ENCODE measurements around the gene GRID2. TPM values are rescaled to one million over a fixed set of nuclear protein-coding genes. Genes with fewer than 3 reads are reported as not detected.

The GRID2 gene
- total RNA-seq, 1 experiment from 2014 or later: not detected

DNA sequence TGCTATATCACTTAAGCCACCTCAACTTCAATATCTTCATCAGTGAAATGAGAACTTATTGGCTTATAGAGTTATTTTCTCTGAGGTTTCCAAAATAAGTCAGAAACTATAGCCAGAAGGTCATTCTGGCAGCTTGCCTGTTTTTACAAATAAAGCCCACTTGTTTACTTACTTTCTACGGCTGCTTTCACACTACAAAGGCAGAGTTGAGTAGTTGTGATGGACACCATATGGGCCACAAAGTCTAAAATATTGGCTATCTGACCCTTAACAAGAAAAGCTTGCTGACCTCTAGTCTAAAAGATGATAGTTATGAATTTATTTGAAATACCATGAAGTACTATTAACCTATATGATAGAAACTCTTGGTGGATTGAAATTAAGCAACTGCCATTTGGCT is 1457.5 kb downstream of the GRID2 start:
- no peak for DNase-seq (ENCODE audit: extremely low read depth, low read depth)

DNA sequence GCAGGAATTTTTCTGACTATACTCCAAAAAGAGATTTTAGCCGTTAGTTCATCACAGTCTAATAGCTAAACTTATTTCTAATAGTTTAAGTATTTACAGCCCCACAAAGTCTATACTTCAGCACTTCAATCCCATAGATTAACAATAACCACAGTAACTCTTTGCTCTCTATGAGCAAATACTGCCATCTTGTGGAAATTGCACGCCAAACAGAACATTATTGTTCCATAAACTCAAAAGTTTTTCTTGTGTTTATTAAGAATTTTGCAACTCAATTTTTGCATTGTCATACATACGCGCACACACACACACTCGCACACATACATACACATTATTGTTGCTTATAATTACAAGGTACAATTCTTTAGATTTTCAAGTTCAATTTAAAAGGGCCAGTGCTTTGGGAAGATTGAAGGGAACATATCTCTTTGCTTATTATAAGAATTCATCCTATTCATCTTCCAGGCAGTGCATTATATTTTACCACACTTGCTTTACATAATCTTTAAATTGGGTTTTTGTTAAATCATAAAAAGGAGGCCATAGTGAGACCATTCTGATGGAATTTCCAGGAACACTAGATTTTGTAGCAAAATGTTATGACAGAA is 1461.0 kb downstream of the GRID2 start:
- DNase-seq (ENCODE audit: extremely low read depth, low read depth): peak; percentile 43

DNA sequence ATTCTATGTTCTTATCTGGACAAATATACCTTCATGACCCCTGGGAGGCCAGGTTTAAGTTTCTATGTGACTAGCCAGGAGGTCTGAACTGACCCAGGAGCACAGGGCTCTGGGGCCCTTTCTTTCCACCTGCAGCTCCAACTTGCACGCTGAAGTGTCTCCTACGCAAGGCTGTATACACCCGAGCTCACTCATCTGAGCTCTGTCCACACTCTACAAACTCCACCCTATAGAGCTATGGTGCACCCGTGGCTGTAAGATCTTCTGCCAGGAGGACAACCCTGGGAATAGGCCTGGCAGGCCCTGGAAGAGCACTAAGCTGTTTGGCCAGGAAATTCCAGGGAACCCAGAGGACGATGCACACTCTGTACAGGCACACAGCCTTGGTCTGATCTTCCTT is 1464.2 kb downstream of the GRID2 start:
- no peak for DNase-seq (ENCODE audit: extremely low read depth, low read depth)

DNA sequence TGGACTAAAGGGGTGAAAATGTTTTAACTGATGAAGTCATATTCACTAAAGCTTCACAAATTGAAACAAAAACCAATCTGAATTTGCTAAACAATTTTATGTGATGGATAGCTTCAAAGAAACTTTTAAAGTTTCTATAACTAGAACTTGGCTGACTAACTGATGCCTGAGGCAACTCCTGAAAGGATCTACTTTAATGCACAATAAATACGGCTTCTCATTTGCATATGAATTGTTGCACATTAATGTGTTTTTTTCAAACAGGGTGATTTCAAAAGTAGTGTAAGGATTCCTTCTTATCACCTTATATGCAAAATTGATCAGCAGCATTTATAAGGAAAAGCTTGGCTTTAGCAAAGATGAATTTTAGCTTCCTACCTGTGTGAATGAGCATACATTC is 1466.4 kb downstream of the GRID2 start:
- DNase-seq (ENCODE audit: extremely low read depth, low read depth): no peak

DNA sequence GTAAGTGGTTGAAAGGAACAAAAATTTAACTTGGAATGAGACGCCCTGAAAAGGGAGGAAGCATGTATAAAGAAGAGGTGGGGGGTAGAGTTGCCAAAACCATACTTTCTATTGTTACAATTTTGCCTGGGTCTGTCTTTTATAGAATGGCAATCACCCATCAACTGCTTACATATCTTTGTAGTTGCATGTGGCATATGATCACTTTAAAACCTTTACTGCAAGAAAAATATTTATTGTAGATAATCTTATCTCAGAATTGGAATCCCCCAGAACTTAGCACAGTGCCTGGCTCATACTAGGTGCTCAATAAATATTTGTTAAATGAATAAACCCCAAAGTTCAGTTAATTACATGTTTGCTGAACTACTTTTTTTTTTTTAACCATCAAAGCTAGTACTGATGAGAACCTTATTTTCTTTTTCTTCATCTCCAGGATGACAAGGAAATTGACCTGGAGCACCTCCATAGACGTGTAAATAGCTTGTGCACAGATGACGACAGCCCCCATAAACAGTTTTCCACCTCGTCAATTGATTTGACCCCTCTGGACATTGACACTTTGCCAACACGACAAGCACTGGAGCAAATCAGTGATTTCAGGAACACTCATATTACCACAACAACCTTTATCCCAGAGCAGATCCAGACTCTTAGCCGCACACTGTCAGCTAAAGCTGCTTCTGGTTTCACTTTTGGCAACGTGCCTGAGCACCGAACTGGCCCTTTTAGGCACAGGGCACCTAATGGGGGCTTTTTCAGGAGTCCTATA is 1468.1 kb downstream of the GRID2 start:
- no peak for DNase-seq (ENCODE audit: extremely low read depth, low read depth)

DNA sequence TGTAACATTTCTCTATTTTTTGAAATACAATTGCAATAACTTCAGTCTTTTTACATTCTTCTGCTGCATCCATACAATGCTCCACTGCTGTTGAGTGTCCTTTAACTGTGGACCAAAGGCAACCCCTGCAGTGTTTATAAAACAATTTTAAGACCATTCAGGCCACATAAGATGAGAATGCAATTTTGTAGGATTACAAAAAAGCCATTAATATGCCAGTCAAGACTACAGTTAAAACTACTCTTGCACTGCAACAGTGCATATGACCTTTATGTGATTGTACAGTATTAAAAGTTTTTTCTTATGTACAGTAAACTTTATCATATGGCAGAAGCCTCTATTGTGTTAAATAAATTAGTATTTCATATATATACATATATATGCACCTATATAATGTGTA is 1469.1 kb downstream of the GRID2 start:
- DNase-seq (ENCODE audit: extremely low read depth, low read depth): no peak

DNA sequence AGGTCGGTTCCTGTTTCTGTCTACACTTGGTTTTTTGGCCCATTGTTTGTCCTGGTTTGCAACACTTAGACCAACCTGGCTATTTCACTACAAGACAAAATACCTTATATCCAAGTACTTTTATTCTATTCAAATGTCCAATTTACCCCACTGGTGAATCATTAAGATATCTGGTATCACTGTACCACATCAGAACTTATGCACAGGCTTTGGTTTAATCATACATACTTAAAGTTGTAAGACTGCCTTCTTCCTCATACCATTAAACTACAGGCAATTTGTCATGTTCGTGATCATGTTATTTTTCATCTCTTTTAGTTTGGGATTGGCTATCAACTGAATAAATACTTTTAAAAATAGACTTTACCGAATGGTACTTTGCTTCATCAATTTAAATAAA is 1471.8 kb downstream of the GRID2 start:
- DNase-seq (ENCODE audit: extremely low read depth, low read depth): no peak

DNA sequence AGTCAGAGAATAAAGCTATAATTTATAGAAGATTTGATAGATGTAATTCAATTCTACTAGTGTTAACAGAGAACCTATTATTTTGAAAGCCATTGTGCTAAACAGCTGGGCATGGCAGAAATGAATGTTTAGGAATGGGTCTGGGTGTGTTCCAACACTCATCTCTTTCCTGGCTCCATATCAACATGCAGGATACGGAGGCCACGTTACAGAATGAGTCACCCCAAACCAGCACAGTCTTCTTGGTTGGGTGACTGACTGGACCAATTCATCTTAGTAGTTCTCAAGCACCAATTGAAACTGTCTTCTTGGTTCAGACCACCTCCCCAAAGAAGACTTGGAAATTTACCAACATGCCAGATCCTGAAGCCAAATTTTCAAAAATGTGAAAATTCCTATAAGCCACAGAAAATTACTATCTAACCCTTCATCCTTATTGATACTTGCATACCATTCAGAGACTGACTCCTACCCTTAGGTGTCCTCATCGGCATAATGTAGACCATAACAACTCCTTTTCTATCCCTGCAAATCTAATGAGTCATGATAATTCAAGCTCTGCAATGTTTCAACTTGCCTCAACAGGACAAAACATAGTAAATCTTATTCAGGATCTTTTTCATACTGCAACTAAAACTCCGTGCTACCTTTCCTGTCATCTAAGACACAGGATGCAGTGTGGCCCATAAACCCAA is 1472.8 kb downstream of the GRID2 start:
- no peak for DNase-seq (ENCODE audit: extremely low read depth, low read depth)

DNA sequence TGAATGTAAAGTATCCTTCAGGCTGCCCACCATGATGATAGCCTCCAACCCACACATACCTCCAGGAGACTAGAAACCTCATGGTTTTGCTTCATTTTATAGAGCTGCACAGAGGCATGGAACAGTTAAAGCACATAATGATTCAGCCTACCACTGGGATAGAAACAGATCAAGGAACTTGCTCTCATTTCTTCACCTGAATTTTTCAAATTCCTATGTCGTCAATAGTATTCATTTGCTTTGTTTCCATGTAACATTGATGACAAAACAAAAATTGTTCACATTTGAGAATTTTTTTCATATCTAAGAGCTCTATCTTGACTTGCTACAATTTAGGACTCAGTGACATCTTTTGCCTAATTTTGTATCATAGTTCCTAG is 1473.3 kb downstream of the GRID2 start:
- DNase-seq (ENCODE audit: extremely low read depth, low read depth): no peak

DNA sequence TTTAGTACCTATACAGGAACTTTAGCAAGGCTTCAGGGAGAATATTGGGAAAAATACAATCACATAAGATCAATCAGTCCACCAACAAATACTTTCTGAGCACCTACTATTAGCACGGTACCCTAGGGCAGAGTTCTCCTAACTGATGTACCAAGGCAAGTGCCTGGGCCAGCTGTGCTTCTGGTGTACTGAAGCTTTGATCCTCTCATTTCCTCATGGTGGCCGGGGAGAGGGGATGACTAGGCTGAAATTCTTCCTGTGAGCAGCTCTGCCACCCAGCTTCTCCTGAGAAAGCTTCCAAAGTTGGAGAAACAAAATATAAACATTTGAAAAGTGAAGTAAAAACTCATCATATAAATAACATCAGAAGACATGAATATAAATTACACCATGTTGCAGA is 1475.5 kb downstream of the GRID2 start:
- DNase-seq (ENCODE audit: extremely low read depth, low read depth): no peak

DNA sequence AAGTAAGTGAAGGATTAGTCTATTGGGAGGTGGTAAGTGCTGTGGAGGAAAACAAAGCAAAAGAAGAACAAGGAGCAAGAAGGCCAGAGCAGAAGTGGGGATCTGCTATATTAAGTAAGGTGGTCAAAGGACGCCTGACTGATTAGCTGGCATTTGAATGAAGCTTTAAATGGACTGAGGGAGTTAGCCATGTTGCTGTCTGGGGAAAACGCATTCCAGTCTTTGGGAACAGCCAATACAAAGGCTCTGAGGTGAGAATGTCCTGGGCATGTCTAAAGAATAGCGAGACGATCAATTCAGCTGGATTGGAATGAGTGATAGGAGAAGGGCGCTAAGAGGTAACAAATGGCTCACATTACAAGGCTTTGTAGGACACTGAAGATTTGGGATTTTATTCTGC is 1476.3 kb downstream of the GRID2 start:
- no peak for DNase-seq (ENCODE audit: extremely low read depth, low read depth)

DNA sequence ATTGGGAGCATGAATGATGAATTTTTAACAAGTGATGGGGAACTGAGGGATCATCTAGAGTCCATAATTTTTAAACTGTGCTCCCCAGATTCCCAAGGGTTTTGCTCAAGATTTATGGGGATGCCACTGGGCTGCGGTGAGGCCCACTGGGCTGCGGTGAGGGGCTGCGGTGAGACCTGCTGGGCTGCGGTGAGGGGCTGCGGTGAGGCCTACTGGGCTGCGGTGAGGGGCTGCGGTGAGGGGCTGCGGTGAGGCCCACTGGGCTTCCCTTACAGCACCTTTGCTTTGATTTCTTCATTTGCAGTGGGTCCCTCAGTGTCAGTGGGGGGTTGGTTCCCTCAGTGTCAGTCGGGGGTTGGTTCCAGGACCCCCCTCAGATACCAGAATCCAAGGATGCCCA is 1477.4 kb downstream of the GRID2 start:
- DNase-seq (ENCODE audit: extremely low read depth, low read depth): no peak

DNA sequence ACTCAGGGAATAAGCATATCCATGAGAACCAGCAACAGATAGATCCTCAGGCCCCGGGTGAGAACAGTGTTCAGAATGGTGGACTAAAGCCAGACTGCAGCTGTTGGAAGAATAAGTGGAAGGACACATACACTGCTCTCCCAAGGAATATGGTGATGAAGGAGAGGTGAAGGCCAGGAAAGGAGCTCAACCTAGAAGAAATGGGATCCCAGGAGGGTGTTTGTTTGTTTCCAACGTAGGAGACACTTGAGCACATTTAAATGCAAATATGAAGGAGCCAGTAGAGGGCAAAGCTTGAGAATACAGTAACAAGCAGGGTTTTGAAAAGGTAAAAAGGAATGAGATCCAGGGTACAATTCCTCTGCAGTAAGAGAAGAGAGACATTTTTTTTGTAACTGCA is 1482.4 kb downstream of the GRID2 start:
- DNase-seq (ENCODE audit: extremely low read depth, low read depth): no peak

DNA sequence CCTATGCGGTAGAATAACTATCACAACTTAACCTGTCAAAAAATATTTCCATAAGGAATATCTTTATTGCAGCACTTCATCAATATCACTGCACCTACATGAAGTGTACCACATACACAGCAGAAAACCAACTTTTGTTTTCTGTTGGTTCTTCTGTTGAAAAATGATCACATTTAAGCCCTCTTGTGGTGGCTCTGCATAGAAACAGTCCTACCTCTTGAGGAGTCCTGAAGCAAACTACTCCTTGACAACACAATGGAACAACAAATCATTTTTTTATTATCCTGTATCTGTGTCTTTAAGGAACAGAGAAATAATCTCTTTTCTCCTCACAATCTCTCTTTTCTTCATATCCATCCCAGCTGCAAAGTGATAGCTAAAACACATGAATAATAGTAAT is 1484.9 kb downstream of the GRID2 start:
- DNase-seq (ENCODE audit: extremely low read depth, low read depth): peak; percentile 12

DNA sequence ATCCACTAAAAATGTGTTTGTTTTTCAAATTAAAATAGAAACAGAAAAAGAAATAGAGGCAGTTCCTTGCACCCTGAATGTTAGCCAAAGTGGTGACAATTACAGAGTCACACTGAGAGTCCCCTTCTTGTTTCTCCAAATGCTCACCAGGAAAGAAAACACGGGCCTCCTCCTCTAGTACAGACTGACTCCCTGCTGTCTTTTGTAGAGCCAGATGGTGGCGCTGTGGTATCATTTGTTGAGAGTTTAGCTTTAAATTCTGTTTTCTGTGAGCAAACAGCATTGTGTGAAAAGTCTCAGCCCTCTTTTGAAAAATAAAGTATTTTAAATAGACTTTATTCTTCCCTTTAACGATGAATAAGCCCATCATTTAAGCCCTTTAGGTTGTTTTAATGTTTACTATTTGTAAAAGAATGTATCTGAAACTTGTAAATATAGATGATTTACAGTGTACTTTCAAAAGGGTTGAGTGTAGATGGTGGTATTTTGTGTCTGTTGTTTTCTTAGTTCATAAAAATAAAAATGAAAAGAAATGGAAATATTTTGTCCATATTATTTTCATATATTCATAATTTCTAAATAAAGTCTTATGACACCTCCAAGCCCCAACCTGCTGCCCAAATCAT is 1487.9 kb downstream of the GRID2 start:
- peak; percentile 46 for DNase-seq (ENCODE audit: extremely low read depth, low read depth)

DNA sequence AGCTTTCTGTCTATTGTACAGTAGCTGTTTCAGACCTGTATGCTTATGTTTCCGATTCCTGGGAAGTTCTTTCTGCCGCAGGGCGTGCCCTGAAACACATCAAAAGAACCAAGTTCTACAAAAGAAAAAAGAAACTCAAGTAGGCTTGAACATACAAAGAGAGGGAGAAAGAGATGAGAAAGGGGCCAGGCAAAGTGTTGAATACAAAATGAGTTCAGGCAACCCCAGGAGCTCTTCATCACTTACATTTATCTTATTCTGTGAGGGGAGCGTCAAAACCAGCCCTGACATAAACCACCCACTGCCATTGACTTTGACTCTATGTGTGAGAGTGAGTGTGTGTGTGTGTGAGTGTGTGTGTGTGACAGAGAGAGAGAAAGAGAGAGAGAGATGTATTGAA is 1498.3 kb downstream of the GRID2 start:
- no peak for DNase-seq (ENCODE audit: extremely low read depth, low read depth)

DNA sequence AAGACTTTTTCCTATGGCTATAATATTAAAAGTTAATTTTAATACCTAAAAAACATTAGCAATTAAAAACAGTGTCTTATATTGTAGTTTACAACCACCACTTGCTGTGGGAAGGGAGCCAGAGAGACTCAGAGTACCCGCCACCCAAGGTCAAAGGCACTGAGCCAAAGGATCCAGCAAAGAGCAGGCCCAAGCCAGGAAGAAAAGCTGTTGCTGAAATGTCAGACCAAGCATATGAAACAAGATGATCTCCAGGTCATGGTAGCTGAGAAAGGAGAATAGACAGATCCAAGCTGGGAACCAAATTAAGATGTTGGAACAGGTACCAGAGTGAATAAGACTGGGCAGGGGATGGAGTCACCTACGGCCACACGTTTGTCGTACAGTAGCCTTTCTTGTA is 1506.0 kb downstream of the GRID2 start:
- no peak for DNase-seq (ENCODE audit: extremely low read depth, low read depth)

DNA sequence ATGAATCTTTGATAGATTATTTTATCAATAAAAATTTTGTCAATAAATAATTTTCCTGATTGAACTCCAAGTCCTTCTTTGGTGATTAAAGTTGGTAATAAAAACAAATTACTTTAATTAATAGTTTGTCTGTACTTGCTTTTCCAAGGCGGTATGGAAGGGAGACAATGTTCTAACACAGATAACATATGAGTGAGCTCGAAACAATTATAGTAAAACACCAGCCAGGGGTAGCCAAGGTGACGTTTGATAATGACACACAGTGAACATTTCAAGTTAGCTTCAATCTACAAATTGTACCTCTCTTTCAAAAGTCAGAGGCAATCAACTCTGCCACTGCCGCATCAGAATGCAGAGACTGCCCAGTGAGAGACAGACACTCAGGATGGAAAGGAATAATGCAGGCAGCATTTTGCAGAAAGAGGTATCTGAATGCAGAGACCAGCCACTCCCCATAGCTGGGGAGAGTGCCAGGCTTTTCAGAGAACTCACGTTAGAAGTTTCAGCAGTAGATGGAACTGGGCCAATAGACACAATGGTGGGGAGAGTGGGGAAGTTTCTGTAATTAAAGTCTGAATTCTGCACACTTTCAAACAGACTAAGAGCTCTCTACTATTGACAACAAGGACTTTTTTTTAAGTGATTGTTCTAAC is 1506.7 kb downstream of the GRID2 start:
- no peak for DNase-seq (ENCODE audit: extremely low read depth, low read depth)

DNA sequence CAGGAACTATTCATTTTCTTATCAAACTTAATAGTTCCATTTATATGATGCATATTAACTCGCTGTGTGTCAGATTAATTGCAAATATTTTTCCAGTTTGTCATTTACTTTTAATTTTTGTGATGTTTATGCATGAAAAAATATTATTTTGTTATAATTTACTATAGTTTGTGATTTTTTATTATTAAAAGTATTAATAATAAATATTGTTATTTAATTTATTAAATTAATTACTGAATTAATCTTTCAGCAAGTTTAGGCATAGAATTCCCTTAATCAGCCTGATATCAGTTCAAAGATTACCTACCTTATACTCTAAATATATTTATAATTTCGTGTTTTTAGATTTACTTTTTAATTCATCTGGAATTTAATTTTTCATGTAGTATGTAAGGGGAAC is 1509.3 kb downstream of the GRID2 start:
- DNase-seq (ENCODE audit: extremely low read depth, low read depth): no peak

DNA sequence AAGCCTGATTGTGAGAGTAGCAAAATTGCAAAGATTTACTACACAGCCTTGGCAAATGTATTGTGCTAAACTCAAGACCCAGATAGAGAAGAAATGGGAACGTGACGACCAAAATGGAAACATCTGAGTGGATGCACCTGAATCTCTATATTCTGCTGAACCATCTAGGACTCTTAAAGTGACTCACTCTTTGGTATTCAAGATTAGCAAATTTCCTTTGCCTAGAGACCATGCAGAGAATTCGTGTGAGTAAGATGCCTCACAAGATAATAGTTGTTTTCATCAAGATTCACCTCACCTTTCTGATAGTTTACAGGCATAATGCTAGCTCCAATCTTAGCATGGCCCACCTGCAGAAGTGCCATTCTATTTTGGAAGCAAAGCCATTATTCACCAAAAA is 1510.4 kb downstream of the GRID2 start:
- DNase-seq (ENCODE audit: extremely low read depth, low read depth): no peak

DNA sequence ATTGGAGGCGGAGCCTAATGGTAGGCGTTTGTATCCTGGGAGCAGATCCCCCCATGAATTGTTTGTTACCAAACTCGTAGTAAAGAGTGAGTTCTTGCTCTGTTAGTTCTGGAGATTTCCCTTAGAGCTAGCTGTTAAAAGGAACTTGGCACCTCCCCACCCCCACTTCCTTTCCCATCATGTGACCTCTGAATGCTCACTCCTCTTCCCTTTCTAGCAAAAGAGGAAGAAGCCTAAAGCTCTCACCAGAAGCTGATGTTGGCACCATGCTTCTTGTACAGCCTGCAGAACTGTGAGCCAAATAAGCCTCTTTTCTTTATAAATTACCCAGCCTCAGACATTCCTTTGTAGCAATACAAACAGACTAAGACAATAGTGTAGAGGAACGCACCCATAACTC is 1511.0 kb downstream of the GRID2 start:
- DNase-seq (ENCODE audit: extremely low read depth, low read depth): no peak

All from NCI-H460 (cell line).